K562 (cell line): ENCODE results near the gene IPO9. TPM values are rescaled to one million over a fixed set of nuclear protein-coding genes. Genes with fewer than 3 reads are reported as not detected.

Experiments
- ATAC-seq: fragments of 200-7000 bp; cut with Tn5 transposase; 3 replicates; pipeline ENCODE4 v1.9.1; 2020; ENCODE audit warnings: moderate library complexity
- BruUV-seq: library from RNA; stranded (reverse); fragments of 400-500 nt; replicated peaks from 2 replicates; lab custom pipeline; 2021; lab: Mats Ljungman, UMichigan
- CTCF ChIA-PET: fragments of 300-600 bp; formaldehyde crosslinking; extraction: SDS; loops from one replicate; lab custom pipeline; 2021; ENCODE audit warnings: low intra/inter-chr PET ratio; lab: Yijun Ruan, JAX
- POLR2A ChIA-PET: fragments of 300-600, 350-650 bp; sonication (Branson Sonifier 250); formaldehyde crosslinking; extraction: SDS; loops from one replicate; lab custom pipeline; 2021; ENCODE audit warnings: antibody characterized with exemption, inconsistent platforms; lab: Yijun Ruan, JAX
- DNase-seq, 4 experiments: peaks; one replicate each; pipeline versions ENCODE4 v3.0.0 to v3.0.0-alpha.2; 2011 to 2018; ENCODE audit warnings: low spot score in 3 of 4, mixed read lengths in 3 of 4; ENCODE audit errors: extremely low read depth in 1 of 4
- FAIRE-seq: peaks from 2 replicates; lab custom pipeline; 2011; peaks lifted over from hg19 to GRCh38; lab: Jason Lieb, UNC
- H2AFZ ChIP-seq: 2 replicates; pipeline ENCODE4 v1.6.0; 2011; ENCODE audit warnings: low read depth, low read length, control low read depth, inconsistent platforms
- H3K27ac ChIP-seq: fragments of 200-600 bp; 3 replicates; pipeline ENCODE4 v1.8.0; 2011; ENCODE audit warnings: low read depth, mild to moderate bottlenecking, control low read depth, inconsistent platforms, low read length, moderate library complexity, mixed read lengths; ENCODE audit errors: extremely low read depth
- H3K27me3 ChIP-seq, 2 experiments: fragments of 300-600 bp in 1 of 2; 2 replicates in 1 of 2; 3 replicates in 1 of 2; pipeline versions ENCODE4 v1.6.0 to v1.8.0; 2011; ENCODE audit warnings: inconsistent platforms in 2 of 2, low read length in 2 of 2, mild to moderate bottlenecking in 1 of 2, mixed read lengths in 1 of 2, moderate library complexity in 1 of 2; ENCODE audit not compliant: control insufficient read depth in 2 of 2, insufficient read depth in 2 of 2
- H3K36me3 ChIP-seq: fragments of 300-600 bp; 3 replicates; pipeline ENCODE4 v1.8.0; 2011; ENCODE audit warnings: mild to moderate bottlenecking, low read length, inconsistent platforms; ENCODE audit not compliant: control insufficient read depth, insufficient read depth
- H3K4me1 ChIP-seq, 2 experiments: fragments of 200-600 bp in 1 of 2; replicated peaks in 1 of 2; 2 replicates in 1 of 2; 3 replicates in 1 of 2; pipeline versions ENCODE4 v1.5.1 to v1.8.0; 2011; ENCODE audit warnings: inconsistent platforms in 2 of 2, low read length in 2 of 2, mild to moderate bottlenecking in 1 of 2, mixed read lengths in 1 of 2, moderate library complexity in 1 of 2; ENCODE audit not compliant: control insufficient read depth in 2 of 2, insufficient read depth in 2 of 2
- H3K4me2 ChIP-seq: 2 replicates; pipeline ENCODE4 v1.6.1; 2011; ENCODE audit warnings: low read length, control low read depth, inconsistent platforms, mixed read lengths; ENCODE audit not compliant: insufficient read depth
- H3K4me3 ChIP-seq: fragments of 200-600 bp; sonication (generic), shearing (Covaris generic); 2 replicates; pipeline ENCODE4 v1.5.1; 2016; ENCODE audit warnings: control low read depth, inconsistent platforms
- H3K79me2 ChIP-seq: fragments of 200-600 bp; 3 replicates; pipeline ENCODE4 v1.8.0; 2011; ENCODE audit warnings: low read length, inconsistent platforms; ENCODE audit not compliant: control insufficient read depth, insufficient read depth
- H3K9ac ChIP-seq, 2 experiments: 2 replicates each; pipeline versions ENCODE4 v1.6.0 to v1.6.1; 2011; ENCODE audit warnings: low read depth in 2 of 2, low read length in 2 of 2, control low read depth in 1 of 2, inconsistent platforms in 1 of 2, mild to moderate bottlenecking in 1 of 2, mixed read lengths in 1 of 2; ENCODE audit not compliant: insufficient read depth in 1 of 2
- H3K9me1 ChIP-seq: one replicate; pipeline ENCODE4 v1.6.0; 2011; ENCODE audit warnings: inconsistent platforms, mild to moderate bottlenecking, low read length, moderate library complexity; ENCODE audit not compliant: control insufficient read depth, insufficient read depth
- H3K9me3 ChIP-seq: replicated peaks from 2 replicates; pipeline ENCODE4 v1.5.1; 2011; ENCODE audit warnings: low read depth, low read length, inconsistent platforms; ENCODE audit not compliant: control insufficient read depth, insufficient read depth
- H4K20me1 ChIP-seq: replicated peaks from 2 replicates; pipeline ENCODE4 v1.6.1; 2011; ENCODE audit warnings: low read length, inconsistent platforms, mixed read lengths; ENCODE audit not compliant: control insufficient read depth, insufficient read depth
- CCNT2 ChIP-seq: IDR thresholded peaks from 2 replicates; pipeline ENCODE4 v1.6.1; 2011; ENCODE audit warnings: borderline replicate concordance, low read depth, mild to moderate bottlenecking, moderate library complexity, mixed read lengths, low read length; ENCODE audit not compliant: insufficient read length; ENCODE audit errors: extremely low read depth
- E2F3 ChIP-seq: fragments of 250-450 bp; sonication (Bioruptor Pico); IDR thresholded peaks from 2 replicates; pipeline ENCODE4 v1.4.0; 2020; ENCODE audit warnings: mild to moderate bottlenecking
- KLF13 ChIP-seq: fragments of 450-650 bp; IDR thresholded peaks from 2 replicates; pipeline ENCODE4 v1.6.1; 2016; ENCODE audit warnings: missing genetic modification characterization, low read depth, mild to moderate bottlenecking, missing compliant biosample characterization, moderate library complexity, borderline replicate concordance
- MAFG ChIP-seq: fragments of 450-650 bp; conservative IDR thresholded peaks from 2 replicates; pipeline ENCODE4 v1.6.1; 2016; ENCODE audit warnings: missing genetic modification characterization, missing compliant biosample characterization
- RBM39 ChIP-seq: fragments of 200-400 bp; formaldehyde crosslinking; optimal IDR thresholded peaks from 2 replicates; pipeline ENCODE3; 2018; ENCODE audit warnings: low read depth, low read length
- SMARCB1 ChIP-seq: IDR thresholded peaks from 2 replicates; pipeline ENCODE4 v1.6.1; 2011; ENCODE audit warnings: improper control_type of control experiment, low read depth; ENCODE audit not compliant: insufficient read length
- SP2 ChIP-seq: IDR thresholded peaks from 2 replicates; pipeline ENCODE4 v1.6.1; 2011; ENCODE audit warnings: mild to moderate bottlenecking, low read depth, low read length, moderate library complexity; ENCODE audit not compliant: poor library complexity, severe bottlenecking; ENCODE audit errors: extremely low read depth
- TBL1XR1 ChIP-seq, 2 experiments: IDR thresholded peaks; 2 replicates each; pipeline ENCODE4 v1.6.1; 2012; ENCODE audit warnings: improper control_type of control experiment in 2 of 2, low read length in 2 of 2, mild to moderate bottlenecking in 1 of 2
- TEAD2 ChIP-seq: fragments of 450-650 bp; IDR thresholded peaks from 2 replicates; pipeline ENCODE4 v1.6.1; 2016; ENCODE audit warnings: missing genetic modification characterization, control low read depth, missing compliant biosample characterization
- whole genome bisulfite sequencing: fragments of 100-300 bp; shearing (Covaris generic); methylation state at CpG from one replicate; pipeline ENCODE4 v1.1.6; 2016; ENCODE audit warnings: low coverage, mixed read lengths; ENCODE audit not compliant: insufficient coverage; ENCODE audit errors: missing lambda C conversion rate; 5-methylcytosine and 5-hydroxymethylcytosine counted together
- in situ Hi-C: fragments of 300-500 bp; cut with MboI; formaldehyde crosslinking; loops from 4 replicates; pipeline ENCODE4 v1.15.0; 2018; ENCODE audit warnings: inconsistent platforms, mixed read lengths
- intact Hi-C: fragments of 100-400 bp; cut with micrococcal nuclease; formaldehyde crosslinking; loops from 2 replicates; pipeline ENCODE4 v1.14.2; 2022
- polyA plus RNA-seq, 8 experiments: library from polyadenylated mRNA; depleted of rRNA in 4 of 8; stranded (reverse) in 5 of 8; unstranded in 3 of 8; fragments of >200 nt; fragmentation: Nextera tagmentation in 2 of 8; fragmentation: Illumina TruSeq in 1 of 8; extraction: Ambion mirVana in 2 of 8; extraction: Trizol in 1 of 8; gene quantifications; 2 replicates each; pipeline versions ENCODE4 v1.2.1 to v1.2.3, GENCODE V29; 2011 to 2014; ENCODE audit warnings: inconsistent platforms in 1 of 8, missing spikeins in 1 of 8
- total RNA-seq, 7 experiments: library from RNA; depleted of rRNA in 6 of 7; stranded (reverse); fragments of >200 nt in 6 of 7; fragmentation: Illumina TruSeq in 2 of 7; extraction: Trizol in 2 of 7; gene quantifications; 2 replicates each; pipeline versions ENCODE4 v1.2.1 to v1.2.3, GENCODE V29; 2011 to 2021; ENCODE audit warnings: low replicate concordance in 1 of 7
- TF ChIP-seq, protein P1 (sequence below): fragments of 450-650 bp; IDR thresholded peaks from 2 replicates; pipeline ENCODE4 v1.6.1; 2018; ENCODE audit warnings: mild to moderate bottlenecking, low read depth; ENCODE audit not compliant: partially characterized antibody
- TF ChIP-seq, protein P2 (sequence below): conservative IDR thresholded peaks from 2 replicates; pipeline ENCODE4 v1.6.1; 2011; ENCODE audit warnings: low read depth, mild to moderate bottlenecking, low read length; ENCODE audit not compliant: control insufficient read depth
- TF ChIP-seq, protein P3 (sequence below): fragments of 200-800 bp; sonication (Bioruptor generic); IDR thresholded peaks from 2 replicates; pipeline ENCODE4 v1.6.1; 2017; ENCODE audit warnings: missing genetic modification characterization, missing compliant biosample characterization
- TF ChIP-seq, protein P4 (sequence below): IDR thresholded peaks from 2 replicates; pipeline ENCODE4 v1.6.1; 2011; ENCODE audit not compliant: insufficient read length; ENCODE audit errors: extremely low read depth
- TF ChIP-seq, protein P5 (sequence below): sonication (generic); formaldehyde crosslinking; IDR thresholded peaks from 2 replicates; pipeline ENCODE4 v1.8.0; 2022; ENCODE audit warnings: mild to moderate bottlenecking, missing genetic modification reagents

IPO9 gene
- total and polyA plus RNA-seq, 9 of the 15 experiments (the other 6 are each of a cell fraction or from before 2014, with no cell fraction given), result 27.9 to 78.6 (median 43.9) TPM

DNA sequence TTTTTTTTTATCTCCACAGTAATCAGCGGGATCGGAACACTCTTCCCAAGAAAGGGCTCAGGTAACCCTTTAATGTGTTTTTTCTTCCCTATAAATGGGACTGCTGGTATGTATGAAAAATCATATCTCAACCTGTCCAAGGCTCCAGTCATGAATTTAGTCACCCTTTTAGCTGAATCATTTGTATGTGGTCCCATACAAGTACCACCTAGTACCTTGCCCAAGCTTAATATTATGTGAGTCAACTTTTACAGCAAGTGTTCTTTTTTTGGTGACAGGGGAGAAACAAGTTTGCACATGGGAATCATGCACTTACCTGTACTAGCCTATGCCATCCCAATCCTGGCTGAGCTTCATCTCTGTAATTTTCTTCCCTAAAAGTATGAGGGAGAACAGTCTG lies 43.7 kb upstream of the IPO9 start:
- H3K4me2 ChIP-seq, result no peak overlapping the region
- H3K4me1 ChIP-seq, result no peaks in the 10 kb centered on the region; a peak in 1 of 5 replicates
- in situ Hi-C loops (loop anchor here (5.0 kb wide), 1 partner anchor 73 kb away; no protein-coding TSS in a partner anchor), intact Hi-C loops (no loop called here)
- H3K4me3 ChIP-seq, result no peak overlapping the region
- FAIRE-seq, result no peak
- H3K27ac ChIP-seq, result no peak overlapping the region
- ChIA-PET POLR2A (interaction anchor here (0.6 kb wide), 1 partner anchor 265 kb away, joined by 4 read pairs; no protein-coding TSS in a partner anchor), CTCF (no interaction called here)
- no peak for DNase-seq
- no peak overlapping the region for H3K9ac ChIP-seq
- ATAC-seq, result no peak
- no peaks in the 10 kb centered on the region for H3K9me1 ChIP-seq
- H3K9me3 ChIP-seq, result no peaks in the 10 kb centered on the region
- H3K36me3 ChIP-seq, result peaks cover 26% of the 10 kb centered on the region; the same call in 1 of the 3 replicates
- BruUV-seq, result no TSS peak
- H3K79me2 ChIP-seq, result no peaks in the 10 kb centered on the region
- H3K27me3 ChIP-seq, result peaks cover 0 to 13% of the 10 kb centered on the region in 2 experiments; a peak in 2 of 5 replicates
- no peak overlapping the region for H2AFZ ChIP-seq
- H4K20me1 ChIP-seq, result no peaks in the 10 kb centered on the region
- WGBS, result 40% methylated on average over 2 of the region's 2 CpGs
- TF ChIP-seq SP2 (no peak), TBL1XR1 (IDR thresholded peaks at IDR 0.05; ENCODE audit: low read length in 2 of 2) (no peak), KLF13 (tag) (no peak), RBM39 (no peak), MAFG (tag) (no peak), E2F3 (CRISPR knock-in tag) (no peak), CCNT2 (no peak), TEAD2 (tag) (no peak), SMARCB1 (no peak)
- TF ChIP-seq, protein P1, sequence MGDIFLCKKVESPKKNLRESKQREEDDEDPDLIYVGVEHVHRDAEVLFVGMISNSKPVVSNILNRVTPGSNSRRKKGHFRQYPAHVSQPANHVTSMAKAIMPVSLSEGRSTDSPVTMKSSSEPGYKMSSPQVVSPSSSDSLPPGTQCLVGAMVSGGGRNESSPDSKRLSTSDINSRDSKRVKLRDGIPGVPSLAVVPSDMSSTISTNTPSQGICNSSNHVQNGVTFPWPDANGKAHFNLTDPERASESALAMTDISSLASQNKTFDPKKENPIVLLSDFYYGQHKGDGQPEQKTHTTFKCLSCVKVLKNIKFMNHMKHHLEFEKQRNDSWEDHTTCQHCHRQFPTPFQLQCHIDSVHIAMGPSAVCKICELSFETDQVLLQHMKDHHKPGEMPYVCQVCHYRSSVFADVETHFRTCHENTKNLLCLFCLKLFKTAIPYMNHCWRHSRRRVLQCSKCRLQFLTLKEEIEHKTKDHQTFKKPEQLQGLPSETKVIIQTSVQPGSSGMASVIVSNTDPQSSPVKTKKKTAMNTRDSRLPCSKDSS, result no peak
- TF ChIP-seq, protein P2, sequence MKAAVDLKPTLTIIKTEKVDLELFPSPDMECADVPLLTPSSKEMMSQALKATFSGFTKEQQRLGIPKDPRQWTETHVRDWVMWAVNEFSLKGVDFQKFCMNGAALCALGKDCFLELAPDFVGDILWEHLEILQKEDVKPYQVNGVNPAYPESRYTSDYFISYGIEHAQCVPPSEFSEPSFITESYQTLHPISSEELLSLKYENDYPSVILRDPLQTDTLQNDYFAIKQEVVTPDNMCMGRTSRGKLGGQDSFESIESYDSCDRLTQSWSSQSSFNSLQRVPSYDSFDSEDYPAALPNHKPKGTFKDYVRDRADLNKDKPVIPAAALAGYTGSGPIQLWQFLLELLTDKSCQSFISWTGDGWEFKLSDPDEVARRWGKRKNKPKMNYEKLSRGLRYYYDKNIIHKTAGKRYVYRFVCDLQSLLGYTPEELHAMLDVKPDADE, result no peak
- TF ChIP-seq, protein P3, sequence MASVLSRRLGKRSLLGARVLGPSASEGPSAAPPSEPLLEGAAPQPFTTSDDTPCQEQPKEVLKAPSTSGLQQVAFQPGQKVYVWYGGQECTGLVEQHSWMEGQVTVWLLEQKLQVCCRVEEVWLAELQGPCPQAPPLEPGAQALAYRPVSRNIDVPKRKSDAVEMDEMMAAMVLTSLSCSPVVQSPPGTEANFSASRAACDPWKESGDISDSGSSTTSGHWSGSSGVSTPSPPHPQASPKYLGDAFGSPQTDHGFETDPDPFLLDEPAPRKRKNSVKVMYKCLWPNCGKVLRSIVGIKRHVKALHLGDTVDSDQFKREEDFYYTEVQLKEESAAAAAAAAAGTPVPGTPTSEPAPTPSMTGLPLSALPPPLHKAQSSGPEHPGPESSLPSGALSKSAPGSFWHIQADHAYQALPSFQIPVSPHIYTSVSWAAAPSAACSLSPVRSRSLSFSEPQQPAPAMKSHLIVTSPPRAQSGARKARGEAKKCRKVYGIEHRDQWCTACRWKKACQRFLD, result no peak
- TF ChIP-seq, protein P4, sequence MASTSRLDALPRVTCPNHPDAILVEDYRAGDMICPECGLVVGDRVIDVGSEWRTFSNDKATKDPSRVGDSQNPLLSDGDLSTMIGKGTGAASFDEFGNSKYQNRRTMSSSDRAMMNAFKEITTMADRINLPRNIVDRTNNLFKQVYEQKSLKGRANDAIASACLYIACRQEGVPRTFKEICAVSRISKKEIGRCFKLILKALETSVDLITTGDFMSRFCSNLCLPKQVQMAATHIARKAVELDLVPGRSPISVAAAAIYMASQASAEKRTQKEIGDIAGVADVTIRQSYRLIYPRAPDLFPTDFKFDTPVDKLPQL, result no peak
- TF ChIP-seq, protein P5, sequence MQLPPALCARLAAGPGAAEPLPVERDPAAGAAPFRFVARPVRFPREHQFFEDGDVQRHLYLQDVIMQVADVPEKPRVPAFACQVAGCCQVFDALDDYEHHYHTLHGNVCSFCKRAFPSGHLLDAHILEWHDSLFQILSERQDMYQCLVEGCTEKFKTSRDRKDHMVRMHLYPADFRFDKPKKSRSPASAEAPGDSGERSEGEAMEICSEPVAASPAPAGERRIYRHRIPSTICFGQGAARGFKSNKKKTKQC (CRISPR knock-in tag), result no peak
